ENCODE measurements around the gene PIGS. TPM values are rescaled to one million over a fixed set of nuclear protein-coding genes. Genes with fewer than 3 reads are reported as not detected.
A peak's percentile ranks its signal among the peaks of the same experiment; 100 is the strongest.

PIGS gene
- total RNA-seq, 1 donor from 2014 or later, result 63.1 TPM

DNA sequence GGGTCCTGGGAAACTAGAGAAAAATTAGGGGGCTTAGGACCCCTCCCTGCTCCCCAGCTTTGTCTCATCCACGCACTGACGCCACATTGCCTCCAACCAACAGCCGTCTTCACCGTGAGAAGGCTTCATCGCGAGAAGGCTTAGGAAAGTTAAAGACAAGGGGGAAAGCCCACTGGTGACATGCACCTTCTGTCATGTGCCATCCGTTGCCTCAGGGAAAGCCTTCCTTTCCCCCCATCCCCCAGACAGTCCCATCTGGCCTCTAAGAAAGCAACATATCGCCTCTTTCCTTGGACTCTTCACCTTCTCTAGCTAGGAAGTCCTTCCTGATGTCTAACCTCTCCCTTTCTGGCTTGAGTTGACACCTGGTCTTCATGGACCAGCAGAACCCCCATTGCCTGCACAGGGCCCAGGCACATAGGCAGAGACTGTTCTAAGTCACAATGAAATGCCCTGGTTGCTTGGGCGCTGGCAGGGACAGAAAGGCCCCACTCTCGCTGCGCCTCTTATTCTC is 63.1 kb downstream of the PIGS start:
- TF ChIP-seq, protein P1, sequence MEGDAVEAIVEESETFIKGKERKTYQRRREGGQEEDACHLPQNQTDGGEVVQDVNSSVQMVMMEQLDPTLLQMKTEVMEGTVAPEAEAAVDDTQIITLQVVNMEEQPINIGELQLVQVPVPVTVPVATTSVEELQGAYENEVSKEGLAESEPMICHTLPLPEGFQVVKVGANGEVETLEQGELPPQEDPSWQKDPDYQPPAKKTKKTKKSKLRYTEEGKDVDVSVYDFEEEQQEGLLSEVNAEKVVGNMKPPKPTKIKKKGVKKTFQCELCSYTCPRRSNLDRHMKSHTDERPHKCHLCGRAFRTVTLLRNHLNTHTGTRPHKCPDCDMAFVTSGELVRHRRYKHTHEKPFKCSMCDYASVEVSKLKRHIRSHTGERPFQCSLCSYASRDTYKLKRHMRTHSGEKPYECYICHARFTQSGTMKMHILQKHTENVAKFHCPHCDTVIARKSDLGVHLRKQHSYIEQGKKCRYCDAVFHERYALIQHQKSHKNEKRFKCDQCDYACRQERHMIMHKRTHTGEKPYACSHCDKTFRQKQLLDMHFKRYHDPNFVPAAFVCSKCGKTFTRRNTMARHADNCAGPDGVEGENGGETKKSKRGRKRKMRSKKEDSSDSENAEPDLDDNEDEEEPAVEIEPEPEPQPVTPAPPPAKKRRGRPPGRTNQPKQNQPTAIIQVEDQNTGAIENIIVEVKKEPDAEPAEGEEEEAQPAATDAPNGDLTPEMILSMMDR (IDR thresholded peaks at IDR 0.05; ENCODE audit: partially characterized antibody, unreplicated experiment), result no peak
- H3K36me3 Mint-ChIP-seq (ENCODE audit: unreplicated experiment), result peaks cover 5% of the 10 kb centered on the region
- H3K4me1 Mint-ChIP-seq (ENCODE audit: low read depth, unreplicated experiment), result peaks cover 21% of the 10 kb centered on the region
- H3K4me3 Mint-ChIP-seq (ENCODE audit: unreplicated experiment), result no peak overlapping the region
- DNase-seq, result no peak
- peaks cover 2% of the 10 kb centered on the region for H3K9me3 Mint-ChIP-seq (ENCODE audit: unreplicated experiment)
- peaks cover 9% of the 10 kb centered on the region for H3K27me3 Mint-ChIP-seq (ENCODE audit: unreplicated experiment)
- H3K27ac Mint-ChIP-seq (ENCODE audit: unreplicated experiment), result no peak overlapping the region

DNA sequence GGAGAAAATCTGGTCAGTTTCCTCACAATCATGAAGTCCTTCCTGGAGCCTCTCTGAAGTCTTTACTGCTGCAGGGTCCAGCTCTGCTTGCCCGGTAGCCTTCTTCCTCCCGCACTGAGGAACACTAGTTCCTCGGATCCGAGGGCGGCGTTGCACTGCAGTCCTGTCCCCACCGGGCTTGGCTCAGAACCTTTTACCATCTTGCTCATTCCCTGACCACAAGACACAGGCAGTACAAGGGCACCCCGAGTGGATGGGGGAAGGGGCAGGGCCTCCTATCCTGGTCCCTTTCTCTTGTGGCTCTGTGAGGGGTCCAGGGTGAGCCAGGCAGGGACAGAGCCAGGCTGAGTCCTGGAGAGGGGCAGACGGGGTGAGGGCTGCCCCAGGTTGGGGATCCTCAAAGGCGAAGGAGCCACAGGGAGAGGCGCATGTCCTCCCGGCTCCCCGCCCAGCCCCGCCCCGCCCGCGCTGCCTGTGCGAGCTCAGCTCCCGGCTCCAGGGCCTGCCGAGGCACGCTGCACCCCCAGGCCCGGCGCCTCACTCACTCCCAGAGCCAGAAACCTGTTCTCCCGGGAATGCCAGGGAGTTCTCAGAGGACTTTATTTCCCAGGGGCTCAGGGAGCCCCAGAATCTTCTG is 63.6 kb downstream of the PIGS start:
- Mint-ChIP-seq H3K27ac (ENCODE audit: unreplicated experiment) (no peak overlapping the region), H3K36me3 (ENCODE audit: unreplicated experiment) (peaks cover 5% of the 10 kb centered on the region), H3K9me3 (ENCODE audit: unreplicated experiment) (peaks cover 2% of the 10 kb centered on the region), H3K4me3 (ENCODE audit: unreplicated experiment) (no peak overlapping the region), H3K27me3 (ENCODE audit: unreplicated experiment) (peaks cover 9% of the 10 kb centered on the region), H3K4me1 (ENCODE audit: low read depth, unreplicated experiment) (peaks cover 21% of the 10 kb centered on the region)
- TF ChIP-seq, protein P1 (IDR thresholded peaks at IDR 0.05; ENCODE audit: partially characterized antibody, unreplicated experiment), result no peak
- DNase-seq, result no peak

DNA sequence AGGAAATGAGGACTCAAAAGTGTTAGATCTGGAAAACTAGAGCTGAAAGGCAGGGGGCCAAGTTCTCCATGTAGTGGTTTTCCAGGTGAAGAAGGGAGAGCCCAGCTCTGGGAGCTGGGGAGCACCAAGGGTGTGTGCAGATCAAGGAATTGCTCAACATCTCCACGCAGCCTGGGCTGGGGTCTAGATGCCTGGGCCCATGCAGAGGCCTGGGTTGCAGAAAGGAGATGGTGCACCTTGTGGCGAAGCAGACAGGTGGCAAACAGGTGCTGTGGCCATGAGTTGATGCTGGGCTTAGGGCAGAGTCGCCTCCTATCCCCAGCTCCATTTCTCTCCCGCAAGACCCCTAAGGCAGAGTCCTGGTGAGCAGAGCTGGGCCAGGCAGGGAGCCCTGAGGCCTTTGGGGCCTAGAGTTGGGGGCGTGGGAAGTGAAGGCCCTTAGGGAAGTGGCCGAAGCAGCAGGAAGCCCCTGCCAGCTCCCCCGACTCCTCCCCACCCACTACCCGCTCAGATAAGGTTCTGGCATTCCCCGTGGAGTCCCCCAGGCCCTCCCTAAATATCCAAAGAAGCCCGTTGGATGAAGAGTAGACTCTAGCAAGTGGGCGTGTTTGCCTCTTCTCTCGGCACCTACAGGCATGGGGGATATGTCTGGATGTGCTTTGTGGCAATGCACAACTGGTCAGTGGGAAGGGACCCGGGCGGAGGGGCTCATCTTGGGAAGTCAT is 64.4 kb downstream of the PIGS start:
- Mint-ChIP-seq H3K4me1 (ENCODE audit: low read depth, unreplicated experiment) (peaks cover 21% of the 10 kb centered on the region), H3K27me3 (ENCODE audit: unreplicated experiment) (peaks cover 8% of the 10 kb centered on the region), H3K9me3 (ENCODE audit: unreplicated experiment) (peaks cover 2% of the 10 kb centered on the region), H3K4me3 (ENCODE audit: unreplicated experiment) (no peak overlapping the region), H3K27ac (ENCODE audit: unreplicated experiment) (no peak overlapping the region), H3K36me3 (ENCODE audit: unreplicated experiment) (peaks cover 5% of the 10 kb centered on the region)
- no peak for DNase-seq
- TF ChIP-seq, protein P1 (IDR thresholded peaks at IDR 0.05; ENCODE audit: partially characterized antibody, unreplicated experiment), result no peak

GRCh38 chr17:28505986-28506665 is 65.2 kb downstream of the PIGS start, which contains the start of gene FOXN1:
FOXN1 (plus strand) TSS chr17:28506348; CDS start chr17:28523970, 17,622 bp downstream.
- Mint-ChIP-seq H3K36me3 (ENCODE audit: unreplicated experiment) (peaks cover 5% of the 10 kb centered on the region), H3K9me3 (ENCODE audit: unreplicated experiment) (peaks cover 2% of the 10 kb centered on the region), H3K27ac (ENCODE audit: unreplicated experiment) (no peak within 1 kb of the TSS), H3K27me3 (ENCODE audit: unreplicated experiment) (peaks cover 8% of the 10 kb centered on the region), H3K4me1 (ENCODE audit: low read depth, unreplicated experiment) (peaks cover 27% of the 10 kb centered on the region), H3K4me3 (ENCODE audit: unreplicated experiment) (peak within 1 kb of the TSS; percentile 32)
- TF ChIP-seq, protein P1 (IDR thresholded peaks at IDR 0.05; ENCODE audit: partially characterized antibody, unreplicated experiment), result no peak
- no peak for DNase-seq
